ENCODE results near the gene CDK1.

Gene CDK1

GRCh38 chr10:60778971-60779796, 906 bp downstream of the CDK1 start:
- DNase-seq: no peak

GRCh38 chr10:60781661-60782060, 3.4 kb downstream of the CDK1 start:
- DNase-seq: no peak

GRCh38 chr10:60784641-60785040, 6.4 kb downstream of the CDK1 start:
- no peak for DNase-seq

- no peak for DNase-seq
Measured at GRCh38 chr10:60788544-60788943, 10.3 kb downstream of the CDK1 start.

- DNase-seq: no peak
Measured at GRCh38 chr10:60789340-60789739, 11.1 kb downstream of the CDK1 start.

- DNase-seq: no peak
Measured at GRCh38 chr10:60794953-60795352, 16.7 kb downstream of the CDK1 start.

GRCh38 chr10:60795465-60796202, 17.4 kb downstream of the CDK1 start:
- no peak for DNase-seq

GRCh38 chr10:60796481-60796880, 18.2 kb downstream of the CDK1 start:
- no peak for DNase-seq

GRCh38 chr10:60797200-60797599, 18.9 kb downstream of the CDK1 start:
- no peak for DNase-seq

GRCh38 chr10:60798031-60798430, 19.8 kb downstream of the CDK1 start:
- DNase-seq: no peak

GRCh38 chr10:60798870-60799269, 20.6 kb downstream of the CDK1 start:
- DNase-seq: no peak

- DNase-seq: no peak
Measured at GRCh38 chr10:60799971-60800650, 21.8 kb downstream of the CDK1 start.

GRCh38 chr10:60800918-60801317, 22.6 kb downstream of the CDK1 start:
- DNase-seq: no peak

- no peak for DNase-seq
Measured at GRCh38 chr10:60801522-60801921, 23.2 kb downstream of the CDK1 start.

GRCh38 chr10:60803433-60803832, 25.2 kb downstream of the CDK1 start:
- DNase-seq: peak; percentile 2

GRCh38 chr10:60803865-60804264, 25.6 kb downstream of the CDK1 start:
- no peak for DNase-seq

GRCh38 chr10:60806921-60807320, 28.6 kb downstream of the CDK1 start:
- DNase-seq: no peak

GRCh38 chr10:60807499-60807898, 29.2 kb downstream of the CDK1 start:
- DNase-seq: no peak

- DNase-seq: no peak
Measured at GRCh38 chr10:60808036-60808435, 29.8 kb downstream of the CDK1 start.

GRCh38 chr10:60809157-60809556, 30.9 kb downstream of the CDK1 start:
- peak; percentile 22 for DNase-seq

- no peak for DNase-seq
Measured at GRCh38 chr10:60810437-60811182, 32.3 kb downstream of the CDK1 start.

- DNase-seq: no peak
Measured at GRCh38 chr10:60816628-60817397, 38.5 kb downstream of the CDK1 start.

Measured in SIG-M5 (cell line).